GM12874 (cell line): ENCODE data around the gene TCF20.

ENCODE experiments used
- CTCF ChIP-seq: IDR thresholded peaks from 2 replicates; pipeline ENCODE4 v1.5.1; 2011; ENCODE audit warnings: low read depth, mild to moderate bottlenecking, control low read depth, low read length, moderate library complexity; ENCODE audit not compliant: insufficient read depth

The TCF20 gene

GRCh38 chr22:42228483-42228882, 42.0 kb downstream of the TCF20 start:
- no peak for TF ChIP-seq CTCF

GRCh38 chr22:42227435-42227834, 43.0 kb downstream of the TCF20 start:
- no peak for TF ChIP-seq CTCF

GRCh38 chr22:42225841-42226240, 44.6 kb downstream of the TCF20 start:
- TF ChIP-seq CTCF, result no peak

- no peak for TF ChIP-seq CTCF
Measured at GRCh38 chr22:42222140-42222539, 48.3 kb downstream of the TCF20 start.
